IMR-90 (cell line): ENCODE results near the gene MLF2.

Experiments used
- CHD1 ChIP-seq: IDR thresholded peaks from 2 replicates; pipeline ENCODE4 v1.6.1; 2012; ENCODE audit warnings: low read depth, low read length, improper control_type of control experiment
- ELK1 ChIP-seq: fragments of 150-350 bp; IDR thresholded peaks from 2 replicates; pipeline ENCODE4 v1.6.1; 2016; ENCODE audit warnings: low read depth, mild to moderate bottlenecking, low read length, moderate library complexity, borderline replicate concordance
- FOS ChIP-seq: fragments of 150-350 bp; IDR thresholded peaks from 2 replicates; pipeline ENCODE4 v1.6.1; 2016; ENCODE audit warnings: low read depth, low read length
- MAZ ChIP-seq: IDR thresholded peaks from 2 replicates; pipeline ENCODE4 v1.6.1; 2012; ENCODE audit warnings: low read depth, mild to moderate bottlenecking, low read length, improper control_type of control experiment, moderate library complexity, borderline replicate concordance
- MXI1 ChIP-seq: IDR thresholded peaks from 2 replicates; pipeline ENCODE4 v1.6.1; 2012; ENCODE audit warnings: low read depth, mild to moderate bottlenecking, low read length, moderate library complexity, borderline replicate concordance
- NFE2L2 ChIP-seq: fragments of 150-350 bp; IDR thresholded peaks from 2 replicates; pipeline ENCODE4 v1.6.1; 2016; ENCODE audit warnings: low read depth, mild to moderate bottlenecking, low read length
- POLR2A ChIP-seq: IDR thresholded peaks from 2 replicates; pipeline ENCODE4 v1.6.1; 2012; ENCODE audit warnings: mild to moderate bottlenecking, low read depth, low read length
- RAD21 ChIP-seq: IDR thresholded peaks from 2 replicates; pipeline ENCODE4 v1.6.1; 2012; ENCODE audit warnings: low read length, improper control_type of control experiment
- RCOR1 ChIP-seq: IDR thresholded peaks from 2 replicates; pipeline ENCODE4 v1.6.1; 2012; ENCODE audit warnings: mild to moderate bottlenecking, low read length, improper control_type of control experiment; ENCODE audit not compliant: insufficient replicate concordance
- RFX5 ChIP-seq: IDR thresholded peaks from 2 replicates; pipeline ENCODE4 v1.8.0; 2012; ENCODE audit warnings: low read depth, mild to moderate bottlenecking, low read length, moderate library complexity
- SMC3 ChIP-seq: fragments of 150-350 bp; IDR thresholded peaks from 2 replicates; pipeline ENCODE4 v1.6.1; 2016; ENCODE audit warnings: low read depth, mild to moderate bottlenecking, antibody characterized with exemption, low read length, moderate library complexity
- TF ChIP-seq, protein P1 (sequence below): conservative IDR thresholded peaks from 2 replicates; pipeline ENCODE4 v1.5.1; 2012; ENCODE audit warnings: mild to moderate bottlenecking, low read depth, low read length, improper control_type of control experiment
- TF ChIP-seq, protein P2 (sequence below): fragments of 150-350 bp; IDR thresholded peaks from 2 replicates; pipeline ENCODE4 v1.6.1; 2017; ENCODE audit warnings: mild to moderate bottlenecking, antibody characterized with exemption, low read length, low read depth

DNA sequence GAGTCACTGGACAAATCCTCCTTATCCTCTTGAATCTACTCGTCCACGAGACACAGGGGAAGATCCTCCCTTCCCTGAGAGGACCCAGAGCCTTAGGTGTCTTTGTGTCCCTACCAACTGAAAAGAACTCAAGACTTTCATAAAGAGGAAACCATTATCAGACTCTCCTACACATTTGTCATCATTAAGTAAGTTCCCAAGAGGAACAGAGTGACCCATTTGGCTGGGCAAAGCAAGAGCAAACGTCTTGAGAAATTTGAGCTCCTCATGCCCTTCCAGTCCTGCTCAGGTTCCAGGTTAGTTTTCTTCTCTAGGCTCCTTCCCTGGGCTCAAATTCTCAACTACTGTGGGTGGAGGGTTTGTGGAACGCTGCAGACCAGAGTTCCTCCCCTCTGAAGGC, 5.7 kb downstream of the MLF2 start:
- TF ChIP-seq FOS (no peak), SMC3 (no peak), POLR2A (no peak), MAZ (no peak), ELK1 (no peak), MXI1 (no peak), RAD21 (no peak), RCOR1 (no peak), CHD1 (no peak), RFX5 (no peak), NFE2L2 (no peak)
- TF ChIP-seq, protein P1, sequence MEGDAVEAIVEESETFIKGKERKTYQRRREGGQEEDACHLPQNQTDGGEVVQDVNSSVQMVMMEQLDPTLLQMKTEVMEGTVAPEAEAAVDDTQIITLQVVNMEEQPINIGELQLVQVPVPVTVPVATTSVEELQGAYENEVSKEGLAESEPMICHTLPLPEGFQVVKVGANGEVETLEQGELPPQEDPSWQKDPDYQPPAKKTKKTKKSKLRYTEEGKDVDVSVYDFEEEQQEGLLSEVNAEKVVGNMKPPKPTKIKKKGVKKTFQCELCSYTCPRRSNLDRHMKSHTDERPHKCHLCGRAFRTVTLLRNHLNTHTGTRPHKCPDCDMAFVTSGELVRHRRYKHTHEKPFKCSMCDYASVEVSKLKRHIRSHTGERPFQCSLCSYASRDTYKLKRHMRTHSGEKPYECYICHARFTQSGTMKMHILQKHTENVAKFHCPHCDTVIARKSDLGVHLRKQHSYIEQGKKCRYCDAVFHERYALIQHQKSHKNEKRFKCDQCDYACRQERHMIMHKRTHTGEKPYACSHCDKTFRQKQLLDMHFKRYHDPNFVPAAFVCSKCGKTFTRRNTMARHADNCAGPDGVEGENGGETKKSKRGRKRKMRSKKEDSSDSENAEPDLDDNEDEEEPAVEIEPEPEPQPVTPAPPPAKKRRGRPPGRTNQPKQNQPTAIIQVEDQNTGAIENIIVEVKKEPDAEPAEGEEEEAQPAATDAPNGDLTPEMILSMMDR: no peak
- TF ChIP-seq, protein P2, sequence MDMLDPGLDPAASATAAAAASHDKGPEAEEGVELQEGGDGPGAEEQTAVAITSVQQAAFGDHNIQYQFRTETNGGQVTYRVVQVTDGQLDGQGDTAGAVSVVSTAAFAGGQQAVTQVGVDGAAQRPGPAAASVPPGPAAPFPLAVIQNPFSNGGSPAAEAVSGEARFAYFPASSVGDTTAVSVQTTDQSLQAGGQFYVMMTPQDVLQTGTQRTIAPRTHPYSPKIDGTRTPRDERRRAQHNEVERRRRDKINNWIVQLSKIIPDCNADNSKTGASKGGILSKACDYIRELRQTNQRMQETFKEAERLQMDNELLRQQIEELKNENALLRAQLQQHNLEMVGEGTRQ: no peak
